Measurements from ENCODE around the gene PSMD5.

PSMD5 gene

GRCh38 chr9:120837921-120838320 is 4.8 kb downstream of the PSMD5 start:
- Histone ChIP-seq H4K91ac (ENCODE audit: low read length) (no peak overlapping the region), H3K9ac (ENCODE audit: low read length) (no peak overlapping the region), H3K79me1 (replicated peaks; ENCODE audit: low read length, poor library complexity, severe bottlenecking) (peaks cover 10% of the 10 kb centered on the region), H3K4me2 (ENCODE audit: low read length, poor library complexity, severe bottlenecking) (no peak overlapping the region), H3K4ac (ENCODE audit: low read depth in 1 of 2, low read length in 2 of 2) (no peak overlapping the region), H3K27me3 (ENCODE audit: control insufficient read depth in 1 of 2, insufficient read depth in 1 of 2, low read length in 2 of 2) (no peaks in the 10 kb centered on the region), H3K9me3 (ENCODE audit: control insufficient read depth, low read length) (no peaks in the 10 kb centered on the region), H2AFZ (ENCODE audit: low read depth, low read length) (no peak overlapping the region), H3K36me3 (ENCODE audit: control insufficient read depth in 1 of 2, insufficient read depth in 2 of 2, low read depth in 1 of 2, low read length in 2 of 2) (peaks cover 3 to 34% of the 10 kb centered on the region in 2 experiments), H2BK120ac (ENCODE audit: low read depth, low read length) (no peak overlapping the region), H3K14ac (ENCODE audit: low read length in 2 of 2) (no peak overlapping the region), H2BK12ac (ENCODE audit: low read length in 2 of 2) (no peak overlapping the region), H2AK5ac (ENCODE audit: low read length, severe bottlenecking) (no peak overlapping the region), H3K4me3 (ENCODE audit: insufficient read depth in 1 of 2, low read depth in 1 of 2, low read length in 2 of 2) (no peak overlapping the region), H3K23ac (ENCODE audit: low read length in 2 of 2) (no peak overlapping the region), H3K4me1 (ENCODE audit: control insufficient read depth, insufficient read depth, low read depth, low read length) (peaks cover 9% of the 10 kb centered on the region), H4K8ac (ENCODE audit: low read length) (no peak overlapping the region), H3K18ac (ENCODE audit: low read depth in 1 of 2, low read length in 2 of 2) (no peak overlapping the region), H2BK5ac (ENCODE audit: low read depth, low read length, poor library complexity, severe bottlenecking) (no peak overlapping the region), H2BK15ac (ENCODE audit: low read depth, poor library complexity, severe bottlenecking) (no peak overlapping the region), H3K27ac (ENCODE audit: low read length, poor library complexity, severe bottlenecking) (no peak overlapping the region)
- no peak for DNase-seq
- 100% methylated on average over 1 of the region's 3 CpGs for WGBS

GRCh38 chr9:120833325-120833724 is 9.4 kb downstream of the PSMD5 start:
- Histone ChIP-seq H3K4me3 (ENCODE audit: insufficient read depth in 1 of 2, low read depth in 1 of 2, low read length in 2 of 2) (no peak overlapping the region), H3K4me2 (ENCODE audit: low read length, poor library complexity, severe bottlenecking) (no peak overlapping the region), H3K9me3 (ENCODE audit: control insufficient read depth, low read length) (no peaks in the 10 kb centered on the region), H2BK15ac (ENCODE audit: low read depth, poor library complexity, severe bottlenecking) (no peak overlapping the region), H2BK120ac (ENCODE audit: low read depth, low read length) (no peak overlapping the region), H3K23ac (ENCODE audit: low read length in 2 of 2) (no peak overlapping the region), H3K4me1 (ENCODE audit: control insufficient read depth, insufficient read depth, low read depth, low read length) (no peaks in the 10 kb centered on the region), H3K27me3 (ENCODE audit: control insufficient read depth in 1 of 2, insufficient read depth in 1 of 2, low read length in 2 of 2) (no peaks in the 10 kb centered on the region), H3K18ac (ENCODE audit: low read depth in 1 of 2, low read length in 2 of 2) (no peak overlapping the region), H2BK12ac (ENCODE audit: low read length in 2 of 2) (no peak overlapping the region), H2AFZ (ENCODE audit: low read depth, low read length) (no peak overlapping the region), H4K8ac (ENCODE audit: low read length) (no peak overlapping the region), H3K79me1 (replicated peaks; ENCODE audit: low read length, poor library complexity, severe bottlenecking) (peaks cover 18% of the 10 kb centered on the region), H2AK5ac (ENCODE audit: low read length, severe bottlenecking) (no peak overlapping the region), H3K27ac (ENCODE audit: low read length, poor library complexity, severe bottlenecking) (no peak overlapping the region), H3K36me3 (ENCODE audit: control insufficient read depth in 1 of 2, insufficient read depth in 2 of 2, low read depth in 1 of 2, low read length in 2 of 2) (peaks cover 15 to 64% of the 10 kb centered on the region in 2 experiments), H3K9ac (ENCODE audit: low read length) (no peak overlapping the region), H4K91ac (ENCODE audit: low read length) (no peak overlapping the region), H3K14ac (ENCODE audit: low read length in 2 of 2) (no peak overlapping the region), H2BK5ac (ENCODE audit: low read depth, low read length, poor library complexity, severe bottlenecking) (no peak overlapping the region), H3K4ac (ENCODE audit: low read depth in 1 of 2, low read length in 2 of 2) (no peak overlapping the region)
- 96% methylated on average over 5 of the region's 7 CpGs for WGBS
- no peak for DNase-seq

- H2BK5ac ChIP-seq (ENCODE audit: low read depth, low read length, poor library complexity, severe bottlenecking) = no peak overlapping the region
- no peak overlapping the region for H3K18ac ChIP-seq (ENCODE audit: low read depth in 1 of 2, low read length in 2 of 2)
- H3K4ac ChIP-seq (ENCODE audit: low read depth in 1 of 2, low read length in 2 of 2) = no peak overlapping the region
- no peak overlapping the region for H2AK5ac ChIP-seq (ENCODE audit: low read length, severe bottlenecking)
- no peak overlapping the region for H3K9ac ChIP-seq (ENCODE audit: low read length)
- H4K91ac ChIP-seq (ENCODE audit: low read length) = no peak overlapping the region
- no peak overlapping the region for H2BK15ac ChIP-seq (ENCODE audit: low read depth, poor library complexity, severe bottlenecking)
- no peak overlapping the region for H4K8ac ChIP-seq (ENCODE audit: low read length)
- peaks cover 20% of the 10 kb centered on the region for H3K79me1 ChIP-seq (replicated peaks; ENCODE audit: low read length, poor library complexity, severe bottlenecking)
- no peak overlapping the region for H2BK120ac ChIP-seq (ENCODE audit: low read depth, low read length)
- H3K4me3 ChIP-seq (ENCODE audit: insufficient read depth in 1 of 2, low read depth in 1 of 2, low read length in 2 of 2) = no peak overlapping the region
- no peak for DNase-seq
- H3K27me3 ChIP-seq (ENCODE audit: control insufficient read depth in 1 of 2, insufficient read depth in 1 of 2, low read length in 2 of 2) = no peaks in the 10 kb centered on the region
- no peaks in the 10 kb centered on the region for H3K4me1 ChIP-seq (ENCODE audit: control insufficient read depth, insufficient read depth, low read depth, low read length)
- H2AFZ ChIP-seq (ENCODE audit: low read depth, low read length) = no peak overlapping the region
- H3K27ac ChIP-seq (ENCODE audit: low read length, poor library complexity, severe bottlenecking) = no peak overlapping the region
- no peak overlapping the region for H3K14ac ChIP-seq (ENCODE audit: low read length in 2 of 2)
- no peak overlapping the region for H2BK12ac ChIP-seq (ENCODE audit: low read length in 2 of 2)
- H3K4me2 ChIP-seq (ENCODE audit: low read length, poor library complexity, severe bottlenecking) = no peak overlapping the region
- peaks cover 15 to 67% of the 10 kb centered on the region in 2 experiments for H3K36me3 ChIP-seq (ENCODE audit: control insufficient read depth in 1 of 2, insufficient read depth in 2 of 2, low read depth in 1 of 2, low read length in 2 of 2)
- no peak overlapping the region for H3K23ac ChIP-seq (ENCODE audit: low read length in 2 of 2)
- H3K9me3 ChIP-seq (ENCODE audit: control insufficient read depth, low read length) = no peaks in the 10 kb centered on the region
Observed at GRCh38 chr9:120832807-120833206, 9.9 kb downstream of the PSMD5 start.

- H2BK5ac ChIP-seq (ENCODE audit: low read depth, low read length, poor library complexity, severe bottlenecking) = no peak overlapping the region
- H3K23ac ChIP-seq (ENCODE audit: low read length in 2 of 2) = no peak overlapping the region
- no peak overlapping the region for H2AK5ac ChIP-seq (ENCODE audit: low read length, severe bottlenecking)
- no peak for DNase-seq
- no peaks in the 10 kb centered on the region for H3K27me3 ChIP-seq (ENCODE audit: control insufficient read depth in 1 of 2, insufficient read depth in 1 of 2, low read length in 2 of 2)
- H3K4me1 ChIP-seq (ENCODE audit: control insufficient read depth, insufficient read depth, low read depth, low read length) = no peaks in the 10 kb centered on the region
- H3K27ac ChIP-seq (ENCODE audit: low read length, poor library complexity, severe bottlenecking) = no peak overlapping the region
- peaks cover 18 to 84% of the 10 kb centered on the region in 2 experiments for H3K36me3 ChIP-seq (ENCODE audit: control insufficient read depth in 1 of 2, insufficient read depth in 2 of 2, low read depth in 1 of 2, low read length in 2 of 2)
- H3K4ac ChIP-seq (ENCODE audit: low read depth in 1 of 2, low read length in 2 of 2) = no peak overlapping the region
- no peak overlapping the region for H2AFZ ChIP-seq (ENCODE audit: low read depth, low read length)
- H3K9me3 ChIP-seq (ENCODE audit: control insufficient read depth, low read length) = no peaks in the 10 kb centered on the region
- no peak overlapping the region for H2BK15ac ChIP-seq (ENCODE audit: low read depth, poor library complexity, severe bottlenecking)
- no peak overlapping the region for H3K18ac ChIP-seq (ENCODE audit: low read depth in 1 of 2, low read length in 2 of 2)
- no peak overlapping the region for H4K8ac ChIP-seq (ENCODE audit: low read length)
- H3K14ac ChIP-seq (ENCODE audit: low read length in 2 of 2) = no peak overlapping the region
- H2BK12ac ChIP-seq (ENCODE audit: low read length in 2 of 2) = no peak overlapping the region
- WGBS = 88% methylated on average over 1 of the region's 3 CpGs
- no peak overlapping the region for H3K4me3 ChIP-seq (ENCODE audit: insufficient read depth in 1 of 2, low read depth in 1 of 2, low read length in 2 of 2)
- no peak overlapping the region for H3K9ac ChIP-seq (ENCODE audit: low read length)
- peaks cover 22% of the 10 kb centered on the region for H3K79me1 ChIP-seq (replicated peaks; ENCODE audit: low read length, poor library complexity, severe bottlenecking)
- H3K4me2 ChIP-seq (ENCODE audit: low read length, poor library complexity, severe bottlenecking) = no peak overlapping the region
- H2BK120ac ChIP-seq (ENCODE audit: low read depth, low read length) = no peak overlapping the region
- no peak overlapping the region for H4K91ac ChIP-seq (ENCODE audit: low read length)
Observed at GRCh38 chr9:120830865-120831264, 11.9 kb downstream of the PSMD5 start.

Measured in mesenchymal stem cell (in vitro differentiated cells and primary cell).